GM18505 (cell line): ENCODE data around the gene EEFSEC.

Experiments used
- ATAC-seq: cut with Tn5 transposase; IDR thresholded peaks from one replicate; pipeline ENCODE4 v1.9.1; 2021; ENCODE audit not compliant: unreplicated experiment
- POLR2A ChIP-seq: IDR thresholded peaks from 4 replicates; pipeline ENCODE4 v1.6.1; 2011; ENCODE audit warnings: borderline replicate concordance; ENCODE audit not compliant: insufficient read depth, insufficient read length; ENCODE audit errors: extremely low read depth

Gene EEFSEC

GRCh38 chr3:128319741-128320141, 166.5 kb downstream of the EEFSEC start:
- no peak for TF ChIP-seq POLR2A
- ATAC-seq: no peak

- TF ChIP-seq POLR2A: no peak
- ATAC-seq: no peak
Observed at GRCh38 chr3:128320551-128321340, 167.5 kb downstream of the EEFSEC start.

- ATAC-seq: no peak
Observed at GRCh38 chr3:128321418-128321817, 168.1 kb downstream of the EEFSEC start.

GRCh38 chr3:128322030-128323022, 169.0 kb downstream of the EEFSEC start:
- no peak for ATAC-seq
- TF ChIP-seq POLR2A: no peak

More at GRCh38 chr3:128321418-128321817, 168.1 kb downstream of the EEFSEC start:
- TF ChIP-seq POLR2A: no peak

- no peak for ATAC-seq
- TF ChIP-seq POLR2A: no peak
Observed at GRCh38 chr3:128323206-128324081, 170.2 kb downstream of the EEFSEC start.

- ATAC-seq: no peak
- no peak for TF ChIP-seq POLR2A
Observed at GRCh38 chr3:128324911-128325592, 171.8 kb downstream of the EEFSEC start.

- ATAC-seq: no peak
- no peak for TF ChIP-seq POLR2A
Observed at GRCh38 chr3:128326051-128326823, 173.0 kb downstream of the EEFSEC start.

- no peak for ATAC-seq
- no peak for TF ChIP-seq POLR2A
Observed at GRCh38 chr3:128327606-128328031, 174.3 kb downstream of the EEFSEC start.

- no peak for ATAC-seq
- no peak for TF ChIP-seq POLR2A
Observed at GRCh38 chr3:128328546-128329458, 175.5 kb downstream of the EEFSEC start.

- no peak for ATAC-seq
- no peak for TF ChIP-seq POLR2A
Observed at GRCh38 chr3:128329491-128330213, 176.4 kb downstream of the EEFSEC start.
